ENCODE data around the gene ZNF74. TPM values are rescaled to one million over a fixed set of nuclear protein-coding genes. Genes with fewer than 3 reads are reported as not detected.

The ZNF74 gene
- total RNA-seq, result 14.2 and 16.7 TPM in 2 replicates

GRCh38 chr22:20393705-20394476 lies at the start of gene ZNF74:
Gene ZNF74, plus strand, starts transcription at chr22:20394151. Its CDS starts 478 bp downstream, at chr22:20394629.

GRCh38 chr22:20437613-20438426 lies 43.9 kb downstream of the ZNF74 start, which contains the start of gene SCARF2:
Gene SCARF2, minus strand, starts transcription at chr22:20437825. Its CDS starts 71 bp downstream, at chr22:20437754.

Small RNA genes within 50 kb of the gene (small RNA-seq; reads per million reads assigned to genes)
- gene RNU6-225P, result not detected

Other genes with a start within 250 kb of the ZNF74 start
- 8.6 and 8.8 TPM in 2 replicates for gene CCDC188, start 243.1 kb upstream of the ZNF74 start, total RNA-seq
- gene RTN4R, start 125.8 kb upstream of the ZNF74 start, total RNA-seq, result 0.65 and 0.76 TPM in 2 replicates
- gene DGCR6L, start 74.1 kb upstream of the ZNF74 start, total RNA-seq, result 42.9 and 49.0 TPM in 2 replicates
- 11.0 and 16.3 TPM in 2 replicates for gene SCARF2, start 43.7 kb downstream of the ZNF74 start, total RNA-seq
- gene KLHL22, start 101.6 kb downstream of the ZNF74 start, total RNA-seq, result 19.4 and 21.9 TPM in 2 replicates
- gene MED15, start 113.5 kb downstream of the ZNF74 start, total RNA-seq, result 56.2 and 61.3 TPM in 2 replicates